GM19395 (cell line): ENCODE results near the gene LRRC4C.

Experiments used
- ATAC-seq: cut with Tn5 transposase; IDR thresholded peaks from one replicate; pipeline ENCODE4 v1.9.1; 2021; ENCODE audit warnings: mild to moderate bottlenecking, moderate library complexity; ENCODE audit not compliant: unreplicated experiment

The LRRC4C gene

GRCh38 chr11:41333357-41333756 lies 126.1 kb downstream of the LRRC4C start:
- no peak for ATAC-seq

DNA sequence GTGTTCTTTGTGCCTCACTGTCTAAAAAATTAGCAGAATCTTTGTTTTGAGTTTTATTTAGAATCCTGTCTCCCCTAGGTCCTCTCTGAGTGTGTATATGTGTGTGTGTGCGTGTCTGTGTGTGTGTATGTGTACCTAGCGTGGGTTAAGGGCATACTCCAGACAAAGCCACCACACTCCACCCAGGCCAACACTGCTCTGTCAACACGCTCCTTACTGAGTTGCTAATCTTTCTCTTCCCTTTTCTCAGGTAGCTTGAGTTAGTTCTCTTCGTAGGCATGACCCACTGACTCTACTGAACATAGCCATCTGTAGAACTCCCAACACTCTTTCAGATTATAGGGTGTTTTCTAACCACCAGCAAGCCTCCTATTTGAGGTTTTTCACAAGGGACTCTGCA lies 131.1 kb downstream of the LRRC4C start:
- no peak for ATAC-seq

DNA sequence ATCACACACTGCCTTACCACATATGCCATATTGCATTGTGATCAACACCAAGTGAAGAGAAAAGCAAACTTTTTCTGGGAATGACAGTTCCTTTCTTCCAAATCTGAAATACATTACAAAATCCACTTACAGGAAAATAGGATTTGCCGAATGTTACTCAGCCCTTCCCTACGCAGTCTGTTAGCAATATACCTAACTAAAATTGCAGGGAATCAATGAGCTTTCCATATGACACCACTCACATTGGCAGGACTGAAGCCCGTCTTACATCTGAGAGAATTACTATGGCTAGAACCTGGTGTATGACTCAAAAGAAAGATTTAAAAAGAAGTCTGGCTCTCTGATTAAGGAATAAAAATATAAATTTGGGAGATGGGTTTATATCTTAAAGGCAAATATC lies 136.0 kb downstream of the LRRC4C start:
- no peak for ATAC-seq

DNA sequence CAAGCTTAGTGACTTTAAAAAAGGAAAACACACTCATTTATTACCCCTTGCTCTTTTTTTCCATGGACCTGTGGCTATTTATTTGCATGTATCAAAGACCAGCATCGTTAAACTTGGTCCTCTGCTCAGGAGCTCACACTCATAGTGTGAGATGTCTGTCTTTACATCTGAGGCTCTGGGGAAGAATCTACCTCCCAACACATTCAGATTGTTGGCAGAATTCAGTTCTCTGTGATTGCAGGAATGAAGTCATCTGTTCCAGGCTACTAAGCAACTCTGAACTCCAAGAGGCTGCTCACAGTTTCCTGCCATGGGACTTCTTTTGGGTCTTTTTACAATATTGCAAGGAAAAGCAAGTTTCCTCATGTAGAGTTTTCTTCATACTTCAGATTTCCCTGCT lies 138.8 kb downstream of the LRRC4C start:
- ATAC-seq = no peak

DNA sequence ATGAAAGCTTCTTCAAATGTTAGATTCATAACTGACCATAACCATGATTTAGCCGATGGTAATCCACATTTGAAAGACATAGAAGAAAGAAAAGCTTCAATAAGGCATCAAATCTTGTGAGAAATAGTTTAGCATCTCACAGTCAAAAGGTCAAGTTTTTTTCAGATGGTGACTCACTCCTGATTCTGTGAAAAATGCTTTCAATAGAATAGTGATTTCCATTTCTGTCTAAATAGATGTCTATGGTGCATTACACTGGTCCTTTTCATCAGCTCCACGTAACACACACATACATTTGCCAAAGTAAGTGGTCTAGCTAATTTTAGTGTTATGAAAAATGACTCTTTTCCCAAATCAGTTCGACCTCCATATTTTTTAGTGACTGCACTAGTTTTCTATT lies 139.2 kb downstream of the LRRC4C start:
- ATAC-seq = no peak

- ATAC-seq = no peak
Measured at GRCh38 chr11:41319434-41319833, 140.0 kb downstream of the LRRC4C start.

DNA sequence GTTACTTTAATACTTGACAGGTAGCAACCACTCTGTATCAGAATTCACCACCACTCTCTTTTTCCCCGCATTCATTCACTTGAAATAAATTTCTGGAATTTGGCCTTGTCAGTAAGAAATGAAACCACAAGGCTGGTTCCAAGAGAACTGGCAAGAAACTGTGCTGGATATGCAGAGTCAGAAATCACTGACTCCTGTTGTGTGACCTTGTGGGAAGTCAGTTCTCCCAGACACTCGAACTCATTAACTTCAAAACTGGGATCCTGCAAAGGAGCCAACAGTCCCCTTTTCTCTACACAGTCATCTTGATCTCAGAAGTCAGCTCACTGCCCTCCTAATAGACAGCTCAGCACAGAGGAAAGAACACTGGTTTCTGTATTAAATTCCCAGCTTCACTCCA lies 142.7 kb downstream of the LRRC4C start:
- no peak for ATAC-seq

- ATAC-seq = no peak
Measured at GRCh38 chr11:41313226-41313625, 146.2 kb downstream of the LRRC4C start.

DNA sequence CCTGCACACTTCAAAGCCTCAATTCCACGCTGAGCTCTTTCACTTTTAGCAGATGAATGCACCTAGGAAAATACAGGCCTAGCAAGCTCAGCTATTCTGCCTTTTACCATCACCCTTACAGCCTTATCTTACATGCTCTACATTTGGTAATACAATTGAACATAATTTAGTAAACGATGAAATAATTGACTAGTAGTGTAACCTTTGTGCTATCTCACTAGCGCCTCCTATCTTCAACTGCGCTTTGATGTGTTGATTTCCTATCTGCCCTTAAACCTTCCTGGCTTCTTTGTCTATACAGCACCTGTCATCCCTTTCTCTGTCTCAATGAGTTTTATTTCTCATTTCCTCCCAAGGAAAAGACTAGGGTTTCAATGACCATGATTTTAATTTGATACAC lies 149.7 kb downstream of the LRRC4C start:
- no peak for ATAC-seq

- ATAC-seq = no peak
Measured at GRCh38 chr11:41309111-41309522, 150.3 kb downstream of the LRRC4C start.

- no peak for ATAC-seq
Measured at GRCh38 chr11:41308286-41308685, 151.2 kb downstream of the LRRC4C start.

DNA sequence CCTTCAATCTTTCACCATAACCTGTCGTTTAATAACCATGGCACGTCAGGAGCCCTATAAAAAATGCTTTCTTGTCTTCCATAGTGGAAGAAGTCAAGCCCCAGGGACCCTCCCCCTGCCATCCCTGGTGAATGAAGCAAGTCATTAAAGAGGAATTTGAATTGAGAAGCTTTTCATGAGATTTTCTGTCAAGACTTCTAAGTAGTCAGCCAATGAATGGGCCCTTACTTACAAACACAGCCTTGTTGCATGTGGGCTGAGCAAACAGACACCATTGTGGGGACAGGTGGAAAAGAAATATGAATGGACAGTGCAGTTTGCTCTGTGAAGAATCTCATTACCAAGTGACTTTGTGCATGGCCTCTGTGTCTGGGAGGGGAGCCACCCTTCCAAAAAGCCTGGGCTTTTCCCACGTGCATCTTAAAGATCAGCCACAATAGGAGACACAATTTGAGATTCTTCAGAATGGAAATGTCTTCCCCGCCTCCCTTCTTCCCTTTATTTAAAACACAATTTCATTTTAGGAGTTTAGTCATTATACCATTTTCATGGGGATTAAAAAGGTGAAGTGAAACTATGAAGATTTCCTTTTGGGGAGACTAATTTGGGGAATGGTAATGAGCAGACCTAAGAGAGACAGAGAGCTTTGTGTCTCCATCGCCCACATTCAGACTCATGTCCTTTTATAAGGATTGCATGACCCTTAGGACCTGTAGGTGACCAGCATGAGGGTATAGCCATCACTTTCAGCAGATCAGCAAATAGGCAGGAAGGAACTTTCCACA lies 152.0 kb downstream of the LRRC4C start:
- ATAC-seq = no peak

- ATAC-seq = no peak
Measured at GRCh38 chr11:41306431-41306830, 153.0 kb downstream of the LRRC4C start.

GRCh38 chr11:41301023-41301422 lies 158.4 kb downstream of the LRRC4C start:
- ATAC-seq = no peak

- no peak for ATAC-seq
Measured at GRCh38 chr11:41289408-41289807, 170.0 kb downstream of the LRRC4C start.

DNA sequence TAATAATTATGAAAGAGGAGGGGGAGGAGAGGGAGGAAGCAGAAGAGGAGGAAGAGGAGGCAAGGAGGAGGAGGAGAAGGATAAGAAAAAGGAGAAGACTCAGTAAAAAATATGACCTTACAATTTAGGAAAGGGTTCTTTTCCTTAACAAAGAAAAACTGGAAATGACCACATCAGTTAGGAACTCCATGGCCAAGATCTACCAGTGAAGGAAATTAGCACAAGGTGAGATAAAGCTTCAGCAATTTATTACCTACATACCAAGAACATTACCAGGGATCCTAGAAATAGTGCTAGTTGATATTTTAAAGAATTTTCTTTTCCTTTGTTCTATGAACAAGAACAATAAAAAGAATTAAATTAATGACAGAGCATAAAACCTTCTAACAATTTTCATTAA lies 172.7 kb downstream of the LRRC4C start:
- ATAC-seq = no peak

DNA sequence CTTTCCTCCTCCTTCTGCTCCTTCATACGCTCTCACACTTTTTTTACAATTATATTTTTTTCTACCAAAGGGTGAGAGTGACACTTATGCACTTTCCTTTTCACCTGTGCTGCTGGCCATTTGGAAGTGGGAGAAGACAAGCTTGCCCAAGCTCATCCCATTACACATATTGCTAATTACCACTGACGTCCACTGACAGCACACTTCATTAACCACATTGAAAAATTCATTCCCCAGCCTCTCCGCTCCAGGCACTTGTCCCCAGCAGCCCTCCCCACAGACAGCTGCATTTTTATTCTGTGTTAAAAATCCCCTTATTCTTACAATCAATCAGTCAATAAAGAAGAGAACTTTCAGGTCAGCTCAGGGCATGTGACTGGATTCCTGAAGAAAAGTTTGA lies 175.1 kb downstream of the LRRC4C start:
- ATAC-seq = no peak

DNA sequence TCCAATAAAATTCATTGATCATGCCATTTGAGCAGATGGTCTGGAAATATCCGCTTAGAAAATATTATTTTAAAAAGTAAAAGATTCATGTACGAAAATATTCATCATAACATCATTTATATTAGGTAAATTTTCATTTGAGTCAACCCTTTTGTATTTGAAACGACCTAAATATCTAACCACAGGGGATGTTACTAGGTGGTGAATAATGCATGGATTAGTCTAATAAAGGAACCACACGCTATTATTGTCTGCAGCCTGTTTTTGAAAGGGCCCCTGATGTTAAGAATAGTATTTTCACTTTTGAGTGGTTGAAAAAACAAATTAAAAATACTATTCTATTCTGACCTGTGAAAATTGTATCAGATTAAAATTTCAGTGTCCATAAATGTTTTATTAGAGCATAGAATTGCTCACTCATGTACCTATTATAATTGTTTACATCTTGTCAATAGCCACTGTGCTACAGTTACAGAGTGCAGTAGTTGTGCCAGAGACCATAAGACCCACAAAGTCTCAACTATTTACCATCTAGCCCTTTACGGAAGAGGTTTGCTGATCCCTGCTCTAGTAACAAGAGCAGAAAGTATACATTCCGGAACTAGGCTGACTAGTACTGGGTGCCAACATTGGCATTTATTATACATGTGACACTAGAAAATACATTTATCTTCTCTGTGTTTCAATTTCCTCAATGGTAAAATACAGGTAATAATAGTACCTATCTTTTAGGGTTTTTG lies 176.1 kb downstream of the LRRC4C start:
- ATAC-seq = no peak

DNA sequence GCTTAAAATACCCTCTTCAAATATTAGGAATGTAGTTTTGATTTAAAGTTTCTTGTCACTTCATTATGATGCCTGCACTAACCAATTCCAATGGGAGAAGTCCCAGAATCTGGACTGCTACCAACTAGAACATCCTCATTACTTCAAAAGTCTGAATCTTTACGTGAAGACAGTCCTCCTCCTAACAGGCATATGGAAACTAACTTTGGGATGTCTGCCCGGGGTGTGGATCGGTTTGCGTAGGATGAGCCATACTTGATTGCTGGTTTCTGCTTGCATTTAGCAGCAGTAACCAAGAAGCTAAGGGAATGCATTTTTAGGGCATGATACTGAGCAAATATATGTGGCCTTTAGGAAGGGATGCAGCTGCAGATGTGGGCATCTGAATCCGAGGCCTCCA lies 177.1 kb downstream of the LRRC4C start:
- no peak for ATAC-seq

DNA sequence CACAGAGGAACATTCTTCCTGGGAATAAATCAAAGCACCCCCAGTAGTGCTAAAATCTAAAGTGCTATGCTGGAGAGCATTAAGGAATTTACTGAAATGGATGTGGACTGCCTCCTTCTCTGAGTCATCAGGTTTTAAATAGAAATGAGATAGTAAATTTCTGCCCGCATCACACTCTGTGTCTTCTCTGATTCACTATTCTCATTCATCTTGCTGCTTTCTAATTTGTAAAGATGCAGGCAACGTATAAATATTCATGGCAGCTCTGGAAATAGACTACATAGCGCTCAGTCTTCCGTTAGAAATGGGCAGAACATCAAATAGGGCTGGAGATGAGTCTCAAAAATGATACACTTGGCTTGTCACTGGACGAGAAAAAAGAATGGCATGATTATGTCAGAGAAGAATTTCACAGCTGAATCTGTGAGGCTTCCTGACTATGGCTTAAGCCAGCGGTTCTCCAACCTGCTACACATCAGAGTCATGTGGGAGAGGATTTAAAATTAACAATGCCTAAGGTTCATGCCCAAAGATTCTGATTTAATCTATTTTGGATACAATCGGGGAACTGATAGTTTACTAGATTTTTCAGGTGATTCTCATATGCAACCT lies 178.2 kb downstream of the LRRC4C start:
- ATAC-seq = no peak

DNA sequence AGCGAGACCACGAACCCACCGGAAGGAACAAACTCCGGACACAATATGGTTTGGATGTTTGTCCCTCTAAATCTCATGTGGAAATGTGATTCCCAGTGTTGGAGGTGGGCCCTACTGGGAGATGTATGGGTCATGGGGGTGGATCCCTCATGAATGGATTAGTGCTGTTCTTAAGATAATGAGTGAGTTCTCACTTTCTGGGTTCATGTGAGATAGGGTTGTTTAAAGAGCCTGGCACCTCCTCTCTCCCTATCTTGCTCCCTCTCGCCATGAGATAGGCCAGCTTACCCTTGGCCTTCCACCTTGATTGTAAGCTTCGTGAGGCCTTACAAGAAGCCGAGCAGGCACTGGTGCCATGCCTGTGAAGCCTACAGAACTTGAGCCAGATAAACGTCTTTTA lies 184.6 kb downstream of the LRRC4C start:
- no peak for ATAC-seq

GRCh38 chr11:41273908-41274307 lies 185.5 kb downstream of the LRRC4C start:
- ATAC-seq = no peak
